ENCODE data around the gene PCSK4.

DNA sequence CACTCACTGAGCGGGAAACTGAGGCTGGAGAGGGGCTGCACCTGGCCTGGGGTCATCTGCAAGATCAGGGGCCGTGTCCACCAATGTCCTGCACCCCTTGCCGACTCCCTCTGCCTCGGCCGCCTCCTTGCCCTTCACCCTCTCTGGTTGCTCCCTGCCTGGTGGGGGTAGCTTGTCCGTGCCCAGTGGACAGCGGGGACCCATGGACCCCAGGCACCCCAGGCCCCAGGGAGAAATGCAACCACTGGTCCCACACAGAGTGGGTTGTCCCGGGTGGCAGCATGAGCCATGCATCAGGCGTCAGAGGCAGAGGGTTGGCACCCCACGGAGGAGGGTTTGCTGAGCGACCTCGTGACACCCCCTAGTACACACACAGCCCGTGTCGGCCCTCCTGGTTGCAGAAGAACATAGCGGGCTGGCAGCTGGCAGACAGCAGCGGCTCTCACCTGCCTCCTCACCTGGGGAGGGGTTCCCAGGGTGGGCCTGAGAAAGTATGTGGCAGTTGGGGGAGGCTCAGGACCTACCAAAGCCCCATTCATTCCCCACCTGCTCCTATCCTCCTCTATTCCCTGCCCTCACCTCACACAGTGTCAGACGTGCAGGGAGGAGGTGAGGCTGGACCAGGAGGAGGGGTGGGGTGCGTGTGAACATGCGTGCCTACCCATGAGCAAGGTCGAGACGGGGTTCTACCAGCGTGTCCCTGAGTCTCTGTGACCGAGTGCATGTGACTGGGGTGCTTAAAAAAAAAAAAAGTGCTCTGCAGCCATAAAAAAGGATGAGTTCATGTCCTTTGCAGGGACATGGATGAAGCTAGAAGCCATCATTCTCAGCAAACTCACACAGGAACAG is 14.0 kb upstream of the PCSK4 start:
- TF ChIP-seq POLR2A (IDR thresholded peaks at IDR 0.05): no peak
- TF ChIP-seq, protein P1, sequence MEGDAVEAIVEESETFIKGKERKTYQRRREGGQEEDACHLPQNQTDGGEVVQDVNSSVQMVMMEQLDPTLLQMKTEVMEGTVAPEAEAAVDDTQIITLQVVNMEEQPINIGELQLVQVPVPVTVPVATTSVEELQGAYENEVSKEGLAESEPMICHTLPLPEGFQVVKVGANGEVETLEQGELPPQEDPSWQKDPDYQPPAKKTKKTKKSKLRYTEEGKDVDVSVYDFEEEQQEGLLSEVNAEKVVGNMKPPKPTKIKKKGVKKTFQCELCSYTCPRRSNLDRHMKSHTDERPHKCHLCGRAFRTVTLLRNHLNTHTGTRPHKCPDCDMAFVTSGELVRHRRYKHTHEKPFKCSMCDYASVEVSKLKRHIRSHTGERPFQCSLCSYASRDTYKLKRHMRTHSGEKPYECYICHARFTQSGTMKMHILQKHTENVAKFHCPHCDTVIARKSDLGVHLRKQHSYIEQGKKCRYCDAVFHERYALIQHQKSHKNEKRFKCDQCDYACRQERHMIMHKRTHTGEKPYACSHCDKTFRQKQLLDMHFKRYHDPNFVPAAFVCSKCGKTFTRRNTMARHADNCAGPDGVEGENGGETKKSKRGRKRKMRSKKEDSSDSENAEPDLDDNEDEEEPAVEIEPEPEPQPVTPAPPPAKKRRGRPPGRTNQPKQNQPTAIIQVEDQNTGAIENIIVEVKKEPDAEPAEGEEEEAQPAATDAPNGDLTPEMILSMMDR (IDR thresholded peaks at IDR 0.05): no peak

Measured in tibial nerve (tissue), 3 donors.